GM12872 (cell line): Measurements from ENCODE around the gene FFAR2.

ENCODE experiments used
- TF ChIP-seq, protein P1 (sequence below): IDR thresholded peaks from 3 replicates; pipeline ENCODE4 v1.5.1; 2011; ENCODE audit warnings: low read depth, mild to moderate bottlenecking, low read length, moderate library complexity; ENCODE audit not compliant: insufficient read depth

Gene FFAR2

DNA sequence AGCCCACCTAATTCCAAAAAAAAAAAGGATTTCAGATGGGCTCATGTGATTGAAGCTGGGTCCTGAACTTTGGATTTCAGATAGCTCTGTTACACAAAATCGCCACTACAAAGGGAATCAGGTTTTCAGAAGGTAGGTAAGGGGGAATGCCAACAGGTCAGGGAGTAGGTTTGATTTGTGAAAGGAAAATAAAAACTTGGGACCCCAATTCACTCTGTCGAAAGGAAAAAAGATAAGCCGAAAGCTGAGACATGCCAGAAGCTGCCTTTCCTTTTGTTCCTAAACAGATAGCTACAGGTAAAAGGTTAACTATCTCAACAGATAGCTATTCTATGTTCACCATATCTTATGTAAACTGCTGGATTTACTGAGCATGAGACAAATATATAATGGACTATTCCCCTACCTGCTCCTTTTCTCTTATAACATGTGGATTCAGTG lies 38.2 kb downstream of the FFAR2 start:
- TF ChIP-seq, protein P1, sequence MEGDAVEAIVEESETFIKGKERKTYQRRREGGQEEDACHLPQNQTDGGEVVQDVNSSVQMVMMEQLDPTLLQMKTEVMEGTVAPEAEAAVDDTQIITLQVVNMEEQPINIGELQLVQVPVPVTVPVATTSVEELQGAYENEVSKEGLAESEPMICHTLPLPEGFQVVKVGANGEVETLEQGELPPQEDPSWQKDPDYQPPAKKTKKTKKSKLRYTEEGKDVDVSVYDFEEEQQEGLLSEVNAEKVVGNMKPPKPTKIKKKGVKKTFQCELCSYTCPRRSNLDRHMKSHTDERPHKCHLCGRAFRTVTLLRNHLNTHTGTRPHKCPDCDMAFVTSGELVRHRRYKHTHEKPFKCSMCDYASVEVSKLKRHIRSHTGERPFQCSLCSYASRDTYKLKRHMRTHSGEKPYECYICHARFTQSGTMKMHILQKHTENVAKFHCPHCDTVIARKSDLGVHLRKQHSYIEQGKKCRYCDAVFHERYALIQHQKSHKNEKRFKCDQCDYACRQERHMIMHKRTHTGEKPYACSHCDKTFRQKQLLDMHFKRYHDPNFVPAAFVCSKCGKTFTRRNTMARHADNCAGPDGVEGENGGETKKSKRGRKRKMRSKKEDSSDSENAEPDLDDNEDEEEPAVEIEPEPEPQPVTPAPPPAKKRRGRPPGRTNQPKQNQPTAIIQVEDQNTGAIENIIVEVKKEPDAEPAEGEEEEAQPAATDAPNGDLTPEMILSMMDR, result no peak

GRCh38 chr19:35487656-35488182 lies 39.7 kb downstream of the FFAR2 start:
- TF ChIP-seq, protein P1, result no peak

DNA sequence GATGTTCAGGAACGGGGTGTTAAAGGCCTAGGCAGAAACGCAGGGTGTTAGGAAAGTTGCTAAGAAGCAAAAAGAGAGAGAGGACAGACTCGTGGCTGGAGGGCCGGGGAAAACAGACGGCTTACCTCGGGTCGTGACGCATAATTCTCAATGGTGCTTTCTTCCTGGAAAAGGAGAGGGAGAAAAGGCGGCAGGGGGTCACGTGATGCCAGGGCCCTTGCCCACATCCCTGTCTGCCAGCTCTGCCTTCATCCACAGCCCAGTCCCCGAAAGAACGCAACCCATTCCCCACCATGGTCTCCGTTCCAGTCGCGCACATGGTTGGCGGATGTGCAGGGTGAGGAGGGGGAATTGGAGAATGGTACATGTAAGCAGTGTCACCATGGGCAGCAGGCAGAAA lies 40.6 kb downstream of the FFAR2 start:
- TF ChIP-seq, protein P1, result no peak

- TF ChIP-seq, protein P1, result no peak
Measured at GRCh38 chr19:35490364-35490763, 42.3 kb downstream of the FFAR2 start, which contains the start of gene KRTDAP. Gene KRTDAP (minus strand): TSS chr19:35490464. CDS start chr19:35490442, 22 bp downstream.

GRCh38 chr19:35491836-35492360 lies 43.8 kb downstream of the FFAR2 start:
- TF ChIP-seq, protein P1, result no peak

GRCh38 chr19:35493971-35494370 lies 45.9 kb downstream of the FFAR2 start:
- TF ChIP-seq, protein P1, result no peak

- TF ChIP-seq, protein P1, result peak; percentile 98
Measured at GRCh38 chr19:35495107-35496064, 47.3 kb downstream of the FFAR2 start.
